Superior temporal gyrus (tissue), 1 donor: ENCODE measurements around the gene TARBP2.

Source experiments
- DNase-seq: peaks from one replicate; pipeline ENCODE4 v3.0.0-alpha.2; 2016; ENCODE audit errors: extremely low spot score

TARBP2 gene

GRCh38 chr12:53500776-53501614, at the start of gene TARBP2:
Gene TARBP2, plus strand, starts transcription at chr12:53501283. Its CDS starts 126 bp downstream, at chr12:53501409.
- DNase-seq: peak; percentile 100

- peak; percentile 99 for DNase-seq
Observed at GRCh38 chr12:53451661-53452158, 49.4 kb upstream of the TARBP2 start, which contains the start of gene PCBP2. Gene PCBP2, plus strand, starts transcription at chr12:53452102. Its CDS starts 2,699 bp downstream, at chr12:53454801.

- DNase-seq: peak; percentile 81
Observed at GRCh38 chr12:53452159-53453077, 48.7 kb upstream of the TARBP2 start.

GRCh38 chr12:53453953-53454640, 47.0 kb upstream of the TARBP2 start:
- DNase-seq: no peak

GRCh38 chr12:53454707-53455106, 46.4 kb upstream of the TARBP2 start:
- no peak for DNase-seq

- DNase-seq: no peak
Observed at GRCh38 chr12:53456654-53457366, 44.3 kb upstream of the TARBP2 start.

- DNase-seq: no peak
Observed at GRCh38 chr12:53459097-53459496, 42.0 kb upstream of the TARBP2 start.

GRCh38 chr12:53461059-53461458, 40.0 kb upstream of the TARBP2 start:
- DNase-seq: no peak

GRCh38 chr12:53461591-53461990, 39.5 kb upstream of the TARBP2 start:
- DNase-seq: no peak

GRCh38 chr12:53462935-53463334, 38.1 kb upstream of the TARBP2 start:
- DNase-seq: no peak

GRCh38 chr12:53463802-53464560, 37.1 kb upstream of the TARBP2 start:
- DNase-seq: no peak

GRCh38 chr12:53464685-53465418, 36.2 kb upstream of the TARBP2 start:
- no peak for DNase-seq

GRCh38 chr12:53465679-53466078, 35.4 kb upstream of the TARBP2 start:
- DNase-seq: no peak

GRCh38 chr12:53466640-53467039, 34.4 kb upstream of the TARBP2 start:
- DNase-seq: no peak

GRCh38 chr12:53467082-53467481, 34.0 kb upstream of the TARBP2 start:
- no peak for DNase-seq

- no peak for DNase-seq
Observed at GRCh38 chr12:53467880-53468279, 33.2 kb upstream of the TARBP2 start.

- DNase-seq: no peak
Observed at GRCh38 chr12:53468282-53468681, 32.8 kb upstream of the TARBP2 start.

- no peak for DNase-seq
Observed at GRCh38 chr12:53472056-53472582, 29.0 kb upstream of the TARBP2 start.

- no peak for DNase-seq
Observed at GRCh38 chr12:53474077-53474476, 27.0 kb upstream of the TARBP2 start.
